Superior temporal gyrus (tissue), 1 donor: ENCODE data around the gene ARHGEF18.
"Not testable (repeated sequence)": the region's sequence is repeated elsewhere in the genome, so short reads cannot be mapped to it uniquely, and the experiment has no call there.

Experiments
- DNase-seq: peaks from one replicate; pipeline ENCODE4 v3.0.0-alpha.2; 2016; ENCODE audit errors: extremely low spot score

ARHGEF18 gene

DNA sequence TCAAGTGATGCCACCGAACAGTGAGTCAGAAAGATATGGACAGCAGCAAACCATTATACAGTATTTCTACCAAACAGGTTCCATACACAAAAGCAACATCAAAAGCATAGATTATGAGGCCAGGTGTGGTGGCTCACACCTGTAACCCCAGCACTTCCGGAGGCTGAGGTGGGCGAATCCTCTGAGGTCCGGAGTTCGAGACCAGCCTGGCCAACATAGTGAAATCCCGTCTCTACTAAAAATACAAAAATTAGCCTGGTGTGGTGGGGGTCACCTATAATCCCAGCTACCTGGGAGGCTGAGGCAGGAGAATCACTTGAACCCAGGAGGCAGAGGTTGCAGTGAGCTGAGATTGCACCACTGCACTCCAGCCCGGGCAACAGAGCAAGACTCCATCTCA is 1.7 kb upstream of the ARHGEF18 start:
- DNase-seq: not testable (repeated sequence)

DNA sequence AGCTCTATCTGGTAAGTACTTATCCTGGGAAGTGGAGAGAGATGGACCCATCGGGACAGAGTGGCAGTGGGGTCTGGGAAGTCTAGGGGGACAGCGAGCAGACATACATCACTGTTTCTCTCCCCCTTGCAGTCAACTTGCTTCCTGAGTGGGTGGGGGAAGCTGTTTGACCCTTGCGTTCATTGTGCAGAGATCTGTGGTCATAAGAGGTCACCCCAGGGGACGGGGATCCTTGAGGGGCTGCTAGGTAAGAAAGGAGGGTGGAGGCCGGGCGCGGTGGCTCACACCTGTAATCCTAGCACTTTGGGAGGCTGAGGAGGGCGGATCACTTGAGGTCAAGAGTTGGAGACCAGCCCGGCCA is 474 bp downstream of the ARHGEF18 start:
- DNase-seq: no peak

GRCh38 chr19:7349961-7350711 is 1.4 kb downstream of the ARHGEF18 start:
- no peak for DNase-seq

GRCh38 chr19:7351861-7352260 is 3.1 kb downstream of the ARHGEF18 start:
- DNase-seq: no peak

GRCh38 chr19:7355151-7355820 is 6.5 kb downstream of the ARHGEF18 start:
- no peak for DNase-seq

GRCh38 chr19:7355871-7356270 is 7.1 kb downstream of the ARHGEF18 start:
- no peak for DNase-seq

DNA sequence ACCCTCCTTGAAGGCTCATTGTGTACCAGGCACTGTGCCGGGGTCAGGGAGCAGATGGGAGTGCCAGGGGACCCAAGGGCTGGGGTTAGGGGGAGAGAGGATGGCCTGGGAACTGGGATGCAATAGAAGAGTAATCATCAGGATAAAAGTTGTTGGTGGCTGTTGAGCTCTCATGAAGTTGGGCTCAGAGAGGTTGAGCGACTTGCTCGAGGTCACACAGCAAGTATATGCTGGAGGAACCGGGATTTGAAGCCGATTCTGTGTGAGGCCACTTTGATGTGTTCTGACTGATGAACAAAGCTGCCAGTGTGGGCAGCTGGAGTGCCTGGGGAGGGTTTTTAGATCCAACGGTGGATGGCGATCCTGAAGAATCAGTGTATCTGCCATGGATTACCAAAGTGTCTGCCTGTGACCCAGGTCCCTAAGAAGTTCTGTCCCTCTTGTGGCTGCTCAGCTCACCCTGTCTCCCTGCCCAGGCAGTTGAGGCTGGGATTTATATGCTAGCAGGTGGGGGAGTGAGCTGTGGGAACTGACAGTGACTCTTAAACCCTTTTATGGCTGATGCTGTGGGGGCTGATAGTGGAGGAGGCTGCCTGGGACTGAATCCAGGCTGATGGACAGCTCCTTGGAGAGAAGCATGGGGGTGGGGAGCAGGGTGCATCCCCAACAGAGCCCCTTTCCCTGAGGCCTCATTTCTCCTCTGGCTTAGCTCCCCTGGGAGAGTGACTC is 8.3 kb downstream of the ARHGEF18 start:
- no peak for DNase-seq

DNA sequence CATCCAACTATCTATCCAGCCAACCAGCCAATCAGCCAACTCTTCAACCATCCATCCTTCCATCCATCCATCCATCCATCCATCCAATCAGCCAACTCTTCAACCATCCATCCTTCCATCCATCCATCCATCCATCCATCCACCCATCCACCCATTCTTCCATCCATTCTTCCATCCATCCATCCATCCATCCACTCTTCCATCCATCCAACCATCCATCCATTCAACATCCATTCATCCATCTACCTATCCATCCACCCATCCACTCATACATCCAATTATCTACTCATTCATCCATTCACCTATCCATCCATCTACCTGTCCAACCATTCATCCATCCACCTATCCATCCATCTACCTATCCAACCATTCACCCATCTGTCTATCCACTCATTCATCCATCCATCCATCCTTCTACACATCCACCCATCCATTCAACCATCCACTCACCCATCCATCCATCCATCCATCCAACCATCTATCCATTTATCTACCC is 9.4 kb downstream of the ARHGEF18 start:
- no peak for DNase-seq

- no peak for DNase-seq
These were observed 11.8 kb downstream of the ARHGEF18 start for GRCh38 chr19:7360393-7360984.

DNA sequence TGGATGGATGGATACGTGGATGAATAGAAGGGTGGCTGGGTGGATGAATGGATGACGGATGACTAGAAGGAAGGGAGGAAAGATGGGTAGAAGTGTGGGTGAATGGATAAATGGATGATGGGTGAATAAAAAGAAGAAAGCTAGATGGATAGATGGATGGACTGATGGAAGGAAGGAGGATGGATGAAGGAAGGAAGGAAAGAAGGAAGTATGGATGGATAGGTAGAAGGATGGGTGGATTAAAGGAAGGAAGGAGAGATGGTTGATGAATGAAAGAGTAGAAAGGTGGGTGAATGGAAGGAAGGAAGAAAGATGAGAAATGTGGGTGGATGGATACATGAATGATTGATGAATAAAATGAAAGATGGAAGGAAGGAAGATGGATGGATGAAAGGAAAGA is 14.5 kb downstream of the ARHGEF18 start:
- no peak for DNase-seq

DNA sequence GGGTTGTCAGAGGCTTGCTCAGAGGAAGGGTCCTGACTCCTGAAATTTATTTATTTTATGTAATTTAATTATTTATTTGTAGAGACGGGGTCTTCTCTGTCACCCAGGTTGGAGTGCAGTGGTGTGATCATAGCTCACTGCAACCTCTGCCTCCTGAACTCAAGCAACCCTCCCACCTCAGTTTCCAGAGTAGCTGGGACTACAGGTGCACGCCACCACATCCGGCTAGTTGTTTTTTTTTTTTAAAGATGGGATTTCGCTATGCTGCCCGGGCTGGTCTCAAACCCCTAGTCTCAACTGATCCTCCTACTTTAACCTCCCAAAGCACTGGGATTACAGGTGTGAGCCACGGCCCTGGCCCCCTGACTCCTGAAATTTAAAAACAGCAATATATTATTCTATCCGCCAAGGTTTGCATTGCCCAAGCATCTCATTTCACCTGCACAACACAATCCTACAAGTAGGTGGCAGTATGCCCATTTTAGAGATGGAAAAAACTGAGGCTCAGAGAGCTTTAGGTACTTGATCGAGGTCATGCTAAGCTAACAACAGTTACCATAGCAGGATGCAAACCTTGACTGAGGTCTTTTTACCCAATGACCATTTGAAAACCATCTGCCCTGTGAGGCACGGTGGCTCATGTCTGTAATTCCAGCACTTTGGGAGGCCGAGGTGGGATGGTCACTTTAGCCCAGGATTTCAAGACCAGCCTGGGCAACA is 18.1 kb downstream of the ARHGEF18 start:
- peak; percentile 36 for DNase-seq

DNA sequence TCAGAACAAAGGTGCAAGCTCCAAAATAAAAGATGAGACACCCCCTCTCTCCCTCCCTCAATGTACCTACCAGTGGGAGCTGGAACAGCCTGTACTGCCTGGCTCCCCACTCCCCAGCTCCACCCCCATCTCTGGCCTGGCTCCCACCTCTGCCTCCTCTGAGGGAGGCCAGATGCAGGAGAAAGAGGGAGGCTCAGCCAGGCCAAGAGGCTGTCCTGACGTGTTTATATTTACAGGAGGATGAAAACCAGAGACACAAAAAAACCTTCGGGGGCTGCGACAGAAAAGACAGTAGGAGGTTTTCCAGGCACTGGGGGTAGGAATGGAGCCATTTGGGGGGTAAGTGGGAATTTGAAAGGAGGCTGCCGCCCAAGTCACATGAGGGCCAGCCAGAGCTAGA is 19.7 kb downstream of the ARHGEF18 start:
- no peak for DNase-seq

GRCh38 chr19:7368866-7369265 is 20.1 kb downstream of the ARHGEF18 start:
- not testable (repeated sequence) for DNase-seq

DNA sequence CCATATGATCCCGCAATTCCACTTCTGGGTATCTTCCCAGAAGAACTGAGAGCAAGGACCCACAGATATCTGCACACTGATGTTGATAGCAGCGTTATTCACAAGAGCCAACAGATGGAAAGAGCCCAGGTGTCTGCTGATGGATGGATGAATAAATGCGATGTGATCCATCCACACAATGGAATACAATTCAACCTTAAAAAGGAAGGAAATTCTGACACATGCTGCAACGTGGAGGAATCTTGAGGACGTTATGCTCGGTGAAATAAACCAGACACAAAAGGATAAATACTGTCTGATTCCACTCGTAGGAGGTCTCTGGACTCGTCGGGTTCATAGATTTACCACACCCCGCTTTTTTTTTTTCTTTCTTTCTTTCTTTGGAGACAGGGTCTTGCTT is 21.8 kb downstream of the ARHGEF18 start:
- no peak for DNase-seq

GRCh38 chr19:7371001-7371400 is 22.3 kb downstream of the ARHGEF18 start:
- DNase-seq: no peak

DNA sequence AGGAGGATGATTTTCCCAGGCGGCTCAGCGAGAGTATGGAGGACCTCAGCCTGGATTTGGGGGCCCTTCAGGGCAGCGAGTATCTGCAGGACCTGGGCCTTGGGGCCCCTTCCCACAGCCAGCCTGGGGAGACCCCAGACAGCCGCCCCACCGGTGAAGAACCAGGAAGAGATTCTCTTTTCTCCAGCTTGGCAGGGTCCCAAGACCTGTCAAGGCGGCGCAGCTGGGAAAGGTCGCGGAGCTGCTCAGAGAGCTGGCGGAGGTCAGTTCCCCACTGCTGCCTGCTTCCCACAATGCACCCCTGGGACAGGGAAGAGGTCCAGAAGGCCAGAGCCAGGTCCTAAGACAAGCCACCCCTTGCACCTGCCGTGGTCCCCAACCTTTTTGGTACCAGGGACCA is 24.1 kb downstream of the ARHGEF18 start:
- no peak for DNase-seq

- no peak for DNase-seq
These were observed 25.1 kb downstream of the ARHGEF18 start for GRCh38 chr19:7373862-7374261.

DNA sequence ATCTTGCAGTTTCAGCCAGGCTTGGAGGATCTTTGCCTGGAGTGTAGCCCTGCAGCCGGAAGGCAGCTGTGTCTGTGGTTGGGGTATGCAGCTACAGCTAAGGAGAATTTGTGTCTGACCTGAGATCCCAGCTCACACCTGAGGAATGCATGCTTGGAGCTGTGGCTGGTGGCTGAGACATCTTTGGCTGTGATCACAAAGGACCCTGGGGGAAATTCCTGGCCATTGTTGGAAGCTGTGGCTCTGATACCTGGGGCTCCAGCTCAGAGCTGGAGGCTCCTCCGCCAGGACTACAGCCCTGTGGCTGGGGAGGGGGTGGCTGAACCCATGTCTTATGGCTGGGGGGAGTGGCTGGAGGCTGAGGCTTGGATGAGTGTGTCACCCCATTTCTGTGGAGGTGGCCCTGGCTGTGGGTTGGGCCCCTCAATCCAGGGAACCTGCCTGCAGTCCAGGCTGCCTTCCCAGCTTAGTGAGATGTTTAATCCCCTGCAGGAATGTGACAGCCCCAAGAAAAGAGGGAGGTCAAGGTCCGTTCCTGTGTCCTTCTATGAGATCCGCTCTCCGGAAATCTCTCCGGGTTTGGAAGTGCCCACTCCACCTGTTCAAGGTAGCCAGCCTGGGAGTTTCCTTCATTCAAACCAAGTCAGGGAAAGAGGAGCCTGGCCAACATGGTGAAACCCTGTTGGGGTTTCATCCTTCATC is 27.6 kb downstream of the ARHGEF18 start:
- DNase-seq: no peak

GRCh38 chr19:7377196-7377595 is 28.5 kb downstream of the ARHGEF18 start:
- DNase-seq: no peak

DNA sequence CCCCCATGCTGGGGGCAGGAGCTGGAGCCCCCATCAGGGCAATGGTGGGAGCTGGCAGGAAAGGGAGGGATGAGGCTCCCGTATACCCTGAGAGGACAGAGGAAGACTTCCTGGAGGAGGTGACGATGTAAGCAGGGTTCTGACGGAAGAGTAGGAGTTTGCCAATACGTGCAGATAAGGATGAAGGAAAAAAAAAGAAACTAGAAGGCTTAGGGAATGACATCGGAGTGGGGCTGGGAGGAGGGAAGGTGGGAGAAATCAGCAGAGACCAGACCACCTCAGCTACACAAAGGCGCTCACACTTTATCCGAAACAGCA is 32.3 kb downstream of the ARHGEF18 start:
- DNase-seq: no peak

GRCh38 chr19:7382694-7383093 is 34.0 kb downstream of the ARHGEF18 start:
- no peak for DNase-seq
